CD4-positive, alpha-beta T cell (primary cell): ENCODE data around the gene TP53I11. TPM values are rescaled to one million over a fixed set of nuclear protein-coding genes. Genes with fewer than 3 reads are reported as not detected.

Experiments
- ATAC-seq: fragments of 200-7000 bp; cut with Tn5 transposase; one replicate; pipeline ENCODE4 v1.10.0; 2022; ENCODE audit warnings: mild to moderate bottlenecking; ENCODE audit not compliant: poor library complexity
- CTCF ChIA-PET: fragments of 350-600 bp; sonication (Branson Sonifier 250); formaldehyde crosslinking; loops from one replicate; lab custom pipeline; 2021; ENCODE audit warnings: antibody characterized with exemption, inconsistent platforms; lab: Charles Lee
- POLR2A ChIA-PET: fragments of 350-600 bp; sonication (Branson Sonifier 250); formaldehyde crosslinking; loops from one replicate; lab custom pipeline; 2021; ENCODE audit warnings: antibody characterized with exemption, inconsistent platforms; lab: Charles Lee
- DNase-seq, 14 experiments: peaks; one replicate each; pipeline ENCODE4 v3.0.0-alpha.2; 2013 to 2020; ENCODE audit warnings: mixed read lengths in 2 of 14
- H3K27ac ChIP-seq, 2 donors: one replicate each; pipeline versions ENCODE4 v1.5.1 to v1.7.0; 2013; ENCODE audit warnings: low read length in 2 of 2, low read depth in 1 of 2, mild to moderate bottlenecking in 1 of 2
- H3K27me3 ChIP-seq, 2 experiments: 1 replicate in 1 of 2; 2 replicates in 1 of 2; pipeline versions ENCODE4 v1.6.1 to v1.7.0; 2013; ENCODE audit warnings: low read length in 2 of 2, control low read depth in 1 of 2, mild to moderate bottlenecking in 1 of 2, moderate library complexity in 1 of 2; ENCODE audit not compliant: insufficient read depth in 2 of 2, control insufficient read depth in 1 of 2
- H3K36me3 ChIP-seq: one replicate; pipeline ENCODE4 v1.6.1; 2013; ENCODE audit warnings: low read length, control low read depth; ENCODE audit not compliant: insufficient read depth
- H3K4me1 ChIP-seq: one replicate; pipeline ENCODE4 v1.6.1; 2013; ENCODE audit warnings: low read length, control low read depth; ENCODE audit not compliant: insufficient read depth
- H3K4me3 ChIP-seq: one replicate; pipeline ENCODE4 v1.5.1; 2013; ENCODE audit warnings: mild to moderate bottlenecking, low read length, moderate library complexity
- H3K9me3 ChIP-seq, 2 experiments: 1 replicate in 1 of 2; 2 replicates in 1 of 2; pipeline versions ENCODE4 v1.6.1 to v1.7.0; 2013; ENCODE audit warnings: low read length in 2 of 2, mild to moderate bottlenecking in 2 of 2, control low read depth in 1 of 2, moderate library complexity in 1 of 2; ENCODE audit not compliant: control insufficient read depth in 1 of 2, insufficient read depth in 1 of 2
- H3K27ac Mint-ChIP-seq: one replicate; pipeline ENCODE4 v1.8.0; 2020; ENCODE audit warnings: mixed read lengths
- H3K27me3 Mint-ChIP-seq: one replicate; pipeline ENCODE4 v1.8.0; 2021; ENCODE audit warnings: mixed read lengths
- H3K36me3 Mint-ChIP-seq: one replicate; pipeline ENCODE4 v1.8.0; 2021; ENCODE audit warnings: low read depth, mixed read lengths
- H3K4me1 Mint-ChIP-seq: one replicate; pipeline ENCODE4 v1.8.0; 2021; ENCODE audit warnings: low read depth, mixed read lengths
- H3K4me3 Mint-ChIP-seq: one replicate; pipeline ENCODE4 v1.8.0; 2020; ENCODE audit warnings: mild to moderate bottlenecking, mixed read lengths
- H3K9me3 Mint-ChIP-seq: one replicate; pipeline ENCODE4 v1.8.0; 2020; ENCODE audit warnings: mixed read lengths
- intact Hi-C, 2 experiments: fragments of 100-400 bp; cut with DNase I in 1 of 2; cut with micrococcal nuclease in 1 of 2; formaldehyde crosslinking; loops; one replicate each; pipeline versions ENCODE4 v1.15.1 to v1.9.0; 2023 to 2025; cut with DNase I, micrococcal nuclease
- total RNA-seq, 174 experiments: library from RNA in 2 of 174; stranded (reverse) in 2 of 174; gene quantifications; one replicate each; pipeline ENCODE4 v1.2.3 and lab custom pipeline; 2021 to 2026
- TF ChIP-seq, protein P1 (sequence below): fragments of 200-600 bp; IDR thresholded peaks from one replicate; pipeline ENCODE4 v1.8.0; 2022; ENCODE audit warnings: antibody characterized with exemption, mild to moderate bottlenecking

TP53I11 gene
- total RNA-seq, 2 experiments from 2014 or later = 3.5 to 4.6 TPM

DNA sequence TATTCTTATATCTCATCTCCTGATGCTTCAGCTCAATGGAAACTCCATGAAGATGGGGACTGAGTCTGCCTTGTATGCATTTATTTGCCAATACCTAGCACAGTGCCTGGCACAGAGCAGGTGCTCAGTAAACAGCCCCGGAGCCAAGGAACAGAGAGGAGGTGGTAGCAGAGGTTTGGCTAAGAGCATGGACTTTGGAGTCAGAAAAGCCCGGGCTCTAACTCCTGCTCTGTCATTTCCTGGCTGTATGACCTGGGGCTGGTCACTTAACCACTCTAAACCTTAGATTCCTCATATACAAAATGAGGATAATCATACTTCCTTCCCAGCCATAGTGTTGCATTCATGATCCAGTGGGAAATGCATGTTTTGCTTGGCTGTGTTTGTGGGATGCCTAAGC, 36.6 kb downstream of the TP53I11 start:
- H3K4me3 ChIP-seq = no peak overlapping the region

DNA sequence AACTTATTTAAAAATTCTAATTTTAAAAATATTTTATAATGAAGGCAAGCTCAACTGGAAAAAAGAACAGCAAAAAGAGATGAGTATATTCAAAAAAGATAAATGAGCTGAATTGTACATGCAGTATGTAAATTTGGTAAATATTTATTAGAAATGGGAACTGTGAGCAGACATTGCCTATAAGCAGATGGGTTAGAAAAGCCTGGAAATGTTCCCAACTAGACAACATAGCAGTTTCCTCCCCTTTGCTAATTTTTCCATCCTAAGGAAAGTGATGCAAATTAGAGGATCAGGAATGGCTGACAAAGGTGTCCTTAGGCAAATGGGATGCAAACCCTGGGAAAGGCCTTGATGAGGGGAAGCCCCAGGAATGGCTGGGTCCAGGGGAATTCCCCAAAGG, 37.2 kb downstream of the TP53I11 start:
- Mint-ChIP-seq H3K4me1 (peaks cover 7% of the 10 kb centered on the region), H3K4me3 (no peak overlapping the region), H3K27me3 (no peaks in the 10 kb centered on the region), H3K9me3 (no peaks in the 10 kb centered on the region), H3K27ac (no peak overlapping the region), H3K36me3 (peaks cover 4% of the 10 kb centered on the region)
- DNase-seq = no peak
- intact Hi-C loops = loop anchor here in 1 of 2 experiments (5.0 kb wide), 1 partner anchor 626 kb away; no protein-coding TSS in a partner anchor
- Histone ChIP-seq H3K4me1 (peaks cover 9% of the 10 kb centered on the region), H3K36me3 (peaks cover 32% of the 10 kb centered on the region), H3K9me3 (no peaks in the 10 kb centered on the region), H3K27ac (no peak overlapping the region), H3K27me3 (no peaks in the 10 kb centered on the region), H3K4me3 (no peak overlapping the region)
- ChIA-PET POLR2A (no interaction called here), CTCF (no interaction called here)
- TF ChIP-seq, protein P1, sequence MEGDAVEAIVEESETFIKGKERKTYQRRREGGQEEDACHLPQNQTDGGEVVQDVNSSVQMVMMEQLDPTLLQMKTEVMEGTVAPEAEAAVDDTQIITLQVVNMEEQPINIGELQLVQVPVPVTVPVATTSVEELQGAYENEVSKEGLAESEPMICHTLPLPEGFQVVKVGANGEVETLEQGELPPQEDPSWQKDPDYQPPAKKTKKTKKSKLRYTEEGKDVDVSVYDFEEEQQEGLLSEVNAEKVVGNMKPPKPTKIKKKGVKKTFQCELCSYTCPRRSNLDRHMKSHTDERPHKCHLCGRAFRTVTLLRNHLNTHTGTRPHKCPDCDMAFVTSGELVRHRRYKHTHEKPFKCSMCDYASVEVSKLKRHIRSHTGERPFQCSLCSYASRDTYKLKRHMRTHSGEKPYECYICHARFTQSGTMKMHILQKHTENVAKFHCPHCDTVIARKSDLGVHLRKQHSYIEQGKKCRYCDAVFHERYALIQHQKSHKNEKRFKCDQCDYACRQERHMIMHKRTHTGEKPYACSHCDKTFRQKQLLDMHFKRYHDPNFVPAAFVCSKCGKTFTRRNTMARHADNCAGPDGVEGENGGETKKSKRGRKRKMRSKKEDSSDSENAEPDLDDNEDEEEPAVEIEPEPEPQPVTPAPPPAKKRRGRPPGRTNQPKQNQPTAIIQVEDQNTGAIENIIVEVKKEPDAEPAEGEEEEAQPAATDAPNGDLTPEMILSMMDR = no peak
- no peak for ATAC-seq

More for the DNA sequence above, 36.6 kb downstream of the TP53I11 start:
- Mint-ChIP-seq H3K9me3 (no peaks in the 10 kb centered on the region), H3K4me3 (no peak overlapping the region), H3K4me1 (peaks cover 7% of the 10 kb centered on the region), H3K27me3 (no peaks in the 10 kb centered on the region), H3K27ac (no peak overlapping the region), H3K36me3 (peaks cover 4% of the 10 kb centered on the region)
- DNase-seq (no peak), ATAC-seq (no peak)
- no peaks in the 10 kb centered on the region for H3K9me3 ChIP-seq
- peaks cover 33% of the 10 kb centered on the region for H3K36me3 ChIP-seq
- H3K27me3 ChIP-seq = no peaks in the 10 kb centered on the region
- CTCF ChIA-PET = no interaction called here
- POLR2A ChIA-PET = no interaction called here
- no peak overlapping the region for H3K27ac ChIP-seq
- peaks cover 9% of the 10 kb centered on the region for H3K4me1 ChIP-seq
- intact Hi-C loops = loop anchor here (1.0 to 5.0 kb wide), 2 partner anchors 356 to 627 kb away; no protein-coding TSS in a partner anchor
- TF ChIP-seq, protein P1 = no peak

DNA sequence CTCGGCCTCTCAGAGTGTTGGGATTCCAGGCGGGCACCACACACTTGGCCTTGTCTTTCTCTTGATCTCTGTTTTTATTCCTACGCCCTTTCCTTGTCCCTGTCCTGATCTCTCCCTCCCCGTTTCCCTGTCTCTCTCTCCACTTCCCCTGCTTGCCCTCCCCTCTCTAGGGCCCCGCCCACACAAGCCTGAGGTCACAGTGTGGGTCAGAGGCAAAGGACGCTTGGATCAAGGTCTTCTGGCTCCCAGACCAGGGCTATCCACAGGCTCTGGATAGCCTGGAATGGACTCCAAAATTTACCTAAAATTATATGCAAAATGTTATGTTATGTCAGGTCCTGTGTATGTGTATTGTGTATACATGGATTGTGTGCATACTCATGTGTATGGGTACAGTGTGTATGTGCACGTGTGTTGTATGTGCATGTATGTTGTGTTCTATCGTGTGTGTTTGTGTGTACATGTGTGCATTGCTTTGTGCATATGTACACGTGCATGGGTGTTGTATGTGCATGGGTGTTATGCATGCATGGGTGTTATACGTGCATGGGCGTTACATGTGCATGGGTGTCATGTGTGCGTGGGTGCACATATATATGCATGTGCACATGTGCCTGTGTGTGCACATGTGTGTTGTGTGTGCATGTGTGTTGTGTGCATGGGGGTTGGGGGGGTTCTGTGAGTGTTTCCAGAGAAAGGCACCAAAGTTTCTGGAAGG, 38.3 kb downstream of the TP53I11 start:
- no peaks in the 10 kb centered on the region for H3K27me3 ChIP-seq
- Mint-ChIP-seq H3K4me1 (peaks cover 7% of the 10 kb centered on the region), H3K27me3 (no peaks in the 10 kb centered on the region), H3K27ac (no peak overlapping the region), H3K36me3 (peaks cover 4% of the 10 kb centered on the region), H3K9me3 (no peaks in the 10 kb centered on the region), H3K4me3 (no peak overlapping the region)
- H3K4me3 ChIP-seq = no peak overlapping the region
- POLR2A ChIA-PET = no interaction called here
- CTCF ChIA-PET = interaction anchor here (1.1 to 1.7 kb wide), 4 partner anchors 15 to 355 kb away, joined by 3 to 12 read pairs (median 4); no protein-coding TSS in a partner anchor
- intact Hi-C loops = loop anchor here in 1 of 2 experiments (5.0 kb wide), 1 partner anchor 625 kb away; no protein-coding TSS in a partner anchor
- H3K4me1 ChIP-seq = peaks cover 9% of the 10 kb centered on the region
- DNase-seq = no peak
- no peak for ATAC-seq
- H3K27ac ChIP-seq = no peak overlapping the region
- H3K36me3 ChIP-seq = peaks cover 32% of the 10 kb centered on the region
- TF ChIP-seq, protein P1 = no peak
- H3K9me3 ChIP-seq = no peaks in the 10 kb centered on the region
